Measurements from ENCODE around the gene C10orf62. TPM values are rescaled to one million over a fixed set of nuclear protein-coding genes. Genes with fewer than 3 reads are reported as not detected.

C10orf62 gene
- total and polyA plus RNA-seq, 2 of the 8 experiments (the other 6 are each of a cell fraction or from before 2014, with no cell fraction given): 0.05 TPM; not detected in 1

GRCh38 chr10:97608991-97609561 is 19.6 kb downstream of the C10orf62 start:
- no peak for TF ChIP-seq MAFK (IDR thresholded peaks at IDR 0.05; ENCODE audit: low read depth, low read length)
- TF ChIP-seq CHD1 (IDR thresholded peaks at IDR 0.05; ENCODE audit: low read depth, low read length): no peak
- no peak for TF ChIP-seq CTBP2 (IDR thresholded peaks at IDR 0.05; ENCODE audit: borderline replicate concordance, insufficient read depth, insufficient read length, low read length)
- no peak for TF ChIP-seq SP2 (IDR thresholded peaks at IDR 0.05; ENCODE audit: low read length)
- TF ChIP-seq RNF2 (IDR thresholded peaks at IDR 0.05; ENCODE audit: borderline replicate concordance, low read depth, low read length, missing control alignments, poor library complexity, severe bottlenecking): no peak
- no peak for TF ChIP-seq JUND (IDR thresholded peaks at IDR 0.05; ENCODE audit: low read length)
- TF ChIP-seq KDM1A (IDR thresholded peaks at IDR 0.05; ENCODE audit: borderline replicate concordance, low read length): no peak
- Histone ChIP-seq H3K36me3 (ENCODE audit: control insufficient read depth in 2 of 4, insufficient read depth in 4 of 4, low read length in 3 of 4) (no peaks in the 10 kb centered on the region), H4K20me1 (replicated peaks in 1 of 2; ENCODE audit: control insufficient read depth in 1 of 2, insufficient read depth in 2 of 2, low read length in 2 of 2) (no peaks in the 10 kb centered on the region), H3K27ac (ENCODE audit: low read depth, low read length) (no peak overlapping the region), H3K4me1 (replicated peaks in 1 of 4; ENCODE audit: control insufficient read depth in 3 of 4, insufficient read depth in 4 of 4, low read length in 3 of 4) (peaks cover 0 to 5% (median 3%) of the 10 kb centered on the region in 4 experiments; a peak in 5 of 7 replicates), H3K4ac (replicated peaks; ENCODE audit: insufficient read length, low read depth, low read length) (no peak overlapping the region), H2BK5ac (ENCODE audit: low read depth, low read length) (no peak overlapping the region), H3K14ac (ENCODE audit: insufficient read length) (no peak overlapping the region), H3K9me3 (ENCODE audit: insufficient read depth in 2 of 2, low read depth in 1 of 2, low read length in 1 of 2) (no peaks in the 10 kb centered on the region), H2BK12ac (ENCODE audit: low read depth, low read length) (no peak overlapping the region), H2BK15ac (ENCODE audit: low read length) (no peak overlapping the region), H4K5ac (ENCODE audit: insufficient read length, low read depth, low read length) (no peak overlapping the region), H2BK120ac (replicated peaks; ENCODE audit: low read depth, low read length) (no peak overlapping the region), H3K27me3 (replicated peaks in 1 of 4; ENCODE audit: control insufficient read depth in 3 of 4, extremely low read depth in 1 of 4, insufficient read depth in 3 of 4, low read length in 3 of 4) (no peaks in the 10 kb centered on the region), H2BK20ac (ENCODE audit: low read length) (no peak overlapping the region), H3K56ac (replicated peaks; ENCODE audit: insufficient read length, low read depth, low read length) (no peak overlapping the region), H4K91ac (replicated peaks; ENCODE audit: insufficient read length, low read length) (no peak overlapping the region), H3K79me2 (ENCODE audit: control insufficient read depth in 1 of 2, insufficient read depth in 2 of 2, low read length in 2 of 2) (no peaks in the 10 kb centered on the region), H2AK5ac (ENCODE audit: low read depth, low read length) (0 out of 2 replicates have a peak overlapping the region, but pooled peaks have one; percentile 1), H3K4me3 (ENCODE audit: extremely low read depth in 1 of 4, insufficient read depth in 2 of 4, low read depth in 3 of 4, low read length in 4 of 4) (no peak overlapping the region), H3K9ac (replicated peaks in 1 of 4; ENCODE audit: extremely low read depth in 1 of 4, low read depth in 3 of 4, low read length in 3 of 4) (no peak overlapping the region), H3K18ac (ENCODE audit: extremely low read depth, low read length) (no peak overlapping the region), H2AFZ (ENCODE audit: low read length) (no peak overlapping the region), H3K79me1 (ENCODE audit: low read depth, low read length) (no peaks in the 10 kb centered on the region), H3K4me2 (ENCODE audit: insufficient read depth in 1 of 2, low read depth in 2 of 2, low read length in 2 of 2) (no peak overlapping the region), H4K8ac (ENCODE audit: extremely low read depth, insufficient read depth, low read length) (peak overlapping the region; percentile 86; the same call in 1 of the 2 replicates), H3K23ac (ENCODE audit: insufficient read length) (no peak overlapping the region), H3K23me2 (ENCODE audit: low read depth, low read length) (no peaks in the 10 kb centered on the region)
- DNase-seq (ENCODE audit: low read depth in 1 of 2, low spot score in 2 of 2) (no peak), FAIRE-seq (no peak)
- ChIA-PET CTCF (ENCODE audit: partially characterized antibody) (interaction anchor here (0.6 to 12.2 kb wide), 15 partner anchors 8 to 202 kb away, joined by 3 to 152 read pairs (median 4); partner anchors contain the start of genes ANKRD2 and C10orf62), POLR2A (ENCODE audit: partially characterized antibody) (interaction anchor here (0.6 kb wide), 1 partner anchor 120 kb away, joined by 5 read pairs; no protein-coding TSS in a partner anchor)
- 93% methylated on average over 13 of the region's 13 CpGs; no CpG with 5 or more reads in 1 of the 2 experiments for WGBS, 2 experiments (ENCODE audit: extremely low coverage in 1 of 2, insufficient coverage in 1 of 2, insufficient read length in 1 of 2, insufficient replicate concordance in 2 of 2, low coverage in 1 of 2, low lambda C conversion rate in 2 of 2, missing lambda C conversion rate in 1 of 2)
